GM23338 (cell line): ENCODE data around the gene TTLL5.

Experiments used
- EZH2 ChIP-seq: fragments of 200-600 bp; sonication (generic); IDR thresholded peaks from one replicate; pipeline ENCODE4 v1.8.0; 2017; ENCODE audit warnings: antibody characterized with exemption, mild to moderate bottlenecking, low read depth; ENCODE audit not compliant: unreplicated experiment
- EZH2phosphoT487 ChIP-seq: fragments of 200-600 bp; sonication (generic); IDR thresholded peaks from one replicate; pipeline ENCODE4 v1.8.1; 2018; ENCODE audit warnings: antibody characterized with exemption; ENCODE audit not compliant: unreplicated experiment
- JUNB ChIP-seq: IDR thresholded peaks from one replicate; pipeline ENCODE4 v1.6.1; 2016; ENCODE audit warnings: antibody characterized with exemption; ENCODE audit not compliant: unreplicated experiment
- POLR2AphosphoS5 ChIP-seq: IDR thresholded peaks from 2 replicates; pipeline ENCODE4 v1.6.1; 2016; ENCODE audit warnings: antibody characterized with exemption, low read depth
- REST ChIP-seq: IDR thresholded peaks from one replicate; pipeline ENCODE4 v1.6.1; 2018; ENCODE audit warnings: antibody characterized with exemption; ENCODE audit not compliant: unreplicated experiment
- ZNF462 ChIP-seq: fragments of 250-450 bp; sonication (Bioruptor Pico); IDR thresholded peaks from 2 replicates; pipeline ENCODE4 v1.5.0; 2020; ENCODE audit warnings: mild to moderate bottlenecking, moderate library complexity
- TF ChIP-seq, protein P1 (sequence below), 2 experiments: fragments of 200-600 bp in 1 of 2; sonication (generic) in 1 of 2; conservative IDR thresholded peaks; 2 replicates each; pipeline versions ENCODE4 v1.5.1 to v1.6.1; 2016 to 2017; ENCODE audit warnings: antibody characterized with exemption in 2 of 2, low read depth in 2 of 2, mild to moderate bottlenecking in 2 of 2, moderate library complexity in 1 of 2
- TF ChIP-seq, protein P2 (sequence below): IDR thresholded peaks from 2 replicates; pipeline ENCODE4 v1.6.1; 2016; ENCODE audit warnings: antibody characterized with exemption

DNA sequence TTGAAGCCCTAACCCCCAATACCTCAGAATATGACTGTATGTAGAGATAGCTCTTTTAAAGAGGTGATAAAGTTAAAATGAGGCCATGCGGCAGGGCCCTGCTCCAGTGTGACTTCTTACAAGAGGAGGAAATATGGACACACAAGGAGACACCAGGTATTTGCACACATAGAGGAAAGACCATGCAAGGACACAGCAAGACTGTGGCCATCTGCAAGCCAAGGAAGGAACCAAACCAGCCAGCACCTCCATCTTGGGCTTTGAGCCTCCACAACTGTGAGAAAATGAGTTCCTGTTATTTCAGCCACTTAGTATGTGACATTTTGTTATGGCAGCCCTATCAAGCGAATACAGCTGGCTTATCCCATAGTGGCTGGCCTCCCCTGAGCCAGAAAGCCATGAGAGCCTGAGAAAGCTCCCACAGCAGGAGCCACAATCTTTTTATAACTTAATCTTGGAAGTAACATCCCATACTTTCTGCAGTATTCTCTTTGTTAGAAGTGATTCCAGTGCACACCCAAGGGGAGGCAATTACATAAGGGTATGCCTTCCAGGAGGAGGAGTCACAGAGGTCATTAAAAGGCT, 272.8 kb downstream of the TTLL5 start:
- no peak for TF ChIP-seq EZH2
- TF ChIP-seq POLR2AphosphoS5 = no peak
- TF ChIP-seq, protein P1, sequence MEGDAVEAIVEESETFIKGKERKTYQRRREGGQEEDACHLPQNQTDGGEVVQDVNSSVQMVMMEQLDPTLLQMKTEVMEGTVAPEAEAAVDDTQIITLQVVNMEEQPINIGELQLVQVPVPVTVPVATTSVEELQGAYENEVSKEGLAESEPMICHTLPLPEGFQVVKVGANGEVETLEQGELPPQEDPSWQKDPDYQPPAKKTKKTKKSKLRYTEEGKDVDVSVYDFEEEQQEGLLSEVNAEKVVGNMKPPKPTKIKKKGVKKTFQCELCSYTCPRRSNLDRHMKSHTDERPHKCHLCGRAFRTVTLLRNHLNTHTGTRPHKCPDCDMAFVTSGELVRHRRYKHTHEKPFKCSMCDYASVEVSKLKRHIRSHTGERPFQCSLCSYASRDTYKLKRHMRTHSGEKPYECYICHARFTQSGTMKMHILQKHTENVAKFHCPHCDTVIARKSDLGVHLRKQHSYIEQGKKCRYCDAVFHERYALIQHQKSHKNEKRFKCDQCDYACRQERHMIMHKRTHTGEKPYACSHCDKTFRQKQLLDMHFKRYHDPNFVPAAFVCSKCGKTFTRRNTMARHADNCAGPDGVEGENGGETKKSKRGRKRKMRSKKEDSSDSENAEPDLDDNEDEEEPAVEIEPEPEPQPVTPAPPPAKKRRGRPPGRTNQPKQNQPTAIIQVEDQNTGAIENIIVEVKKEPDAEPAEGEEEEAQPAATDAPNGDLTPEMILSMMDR (conservative IDR thresholded peaks at IDR 0.05; ENCODE audit: low read depth in 2 of 2) = no peak
- no peak for TF ChIP-seq REST
- TF ChIP-seq EZH2phosphoT487 = no peak
- TF ChIP-seq, protein P2, sequence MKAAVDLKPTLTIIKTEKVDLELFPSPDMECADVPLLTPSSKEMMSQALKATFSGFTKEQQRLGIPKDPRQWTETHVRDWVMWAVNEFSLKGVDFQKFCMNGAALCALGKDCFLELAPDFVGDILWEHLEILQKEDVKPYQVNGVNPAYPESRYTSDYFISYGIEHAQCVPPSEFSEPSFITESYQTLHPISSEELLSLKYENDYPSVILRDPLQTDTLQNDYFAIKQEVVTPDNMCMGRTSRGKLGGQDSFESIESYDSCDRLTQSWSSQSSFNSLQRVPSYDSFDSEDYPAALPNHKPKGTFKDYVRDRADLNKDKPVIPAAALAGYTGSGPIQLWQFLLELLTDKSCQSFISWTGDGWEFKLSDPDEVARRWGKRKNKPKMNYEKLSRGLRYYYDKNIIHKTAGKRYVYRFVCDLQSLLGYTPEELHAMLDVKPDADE = no peak
- no peak for TF ChIP-seq ZNF462 (CRISPR knock-in tag)
- no peak for TF ChIP-seq JUNB
